Eye (tissue), 1 donor: Measurements from ENCODE around the gene CCDC88C.
"Not testable (repeated sequence)": the region's sequence is repeated elsewhere in the genome, so short reads cannot be mapped to it uniquely, and the experiment has no call there.

Experiments
- DNase-seq: peaks from one replicate; pipeline ENCODE4 v3.0.0-alpha.2; 2015

The CCDC88C gene

GRCh38 chr14:91242635-91243034, 175.0 kb downstream of the CCDC88C start:
- DNase-seq: no peak

- DNase-seq: no peak
These were observed 175.8 kb downstream of the CCDC88C start for GRCh38 chr14:91241863-91242262.

- DNase-seq: no peak
These were observed 179.0 kb downstream of the CCDC88C start for GRCh38 chr14:91238661-91239060.

GRCh38 chr14:91238085-91238484, 179.5 kb downstream of the CCDC88C start:
- no peak for DNase-seq

GRCh38 chr14:91237219-91237618, 180.4 kb downstream of the CCDC88C start:
- no peak for DNase-seq

GRCh38 chr14:91235841-91236240, 181.8 kb downstream of the CCDC88C start:
- DNase-seq: no peak

GRCh38 chr14:91234791-91235114, 182.9 kb downstream of the CCDC88C start:
- DNase-seq: no peak

GRCh38 chr14:91233936-91234790, 183.5 kb downstream of the CCDC88C start:
- no peak for DNase-seq

- DNase-seq: no peak
These were observed 185.0 kb downstream of the CCDC88C start for GRCh38 chr14:91232603-91233002.

GRCh38 chr14:91232052-91232451, 185.6 kb downstream of the CCDC88C start:
- no peak for DNase-seq

- no peak for DNase-seq
These were observed 186.2 kb downstream of the CCDC88C start for GRCh38 chr14:91231446-91231845.

- no peak for DNase-seq
These were observed 187.1 kb downstream of the CCDC88C start for GRCh38 chr14:91230397-91231035.

GRCh38 chr14:91229743-91230200, 187.8 kb downstream of the CCDC88C start:
- no peak for DNase-seq

- DNase-seq: no peak
These were observed 188.6 kb downstream of the CCDC88C start for GRCh38 chr14:91229005-91229382.

- DNase-seq: peak; percentile 14
These were observed 189.3 kb downstream of the CCDC88C start for GRCh38 chr14:91228112-91229004.

- no peak for DNase-seq
These were observed 190.4 kb downstream of the CCDC88C start for GRCh38 chr14:91227183-91227628.

- DNase-seq: not testable (repeated sequence)
These were observed 191.3 kb downstream of the CCDC88C start for GRCh38 chr14:91226360-91226759.

GRCh38 chr14:91225025-91225424, 192.6 kb downstream of the CCDC88C start:
- DNase-seq: no peak

GRCh38 chr14:91223028-91223783, 194.4 kb downstream of the CCDC88C start:
- no peak for DNase-seq
